Caco-2 (cell line): ENCODE results near the gene GJC3. TPM values are rescaled to one million over a fixed set of nuclear protein-coding genes. Genes with fewer than 3 reads are reported as not detected.

ENCODE experiments used
- Bru-seq: library from RNA; stranded (reverse); fragments of 400-500 nt; gene quantifications from one replicate; lab custom pipeline; 2021; lab: Mats Ljungman, UMichigan
- BruChase-seq, 2 experiments: library from RNA; stranded (reverse); fragments of 400-500 nt; gene quantifications; one replicate each; lab custom pipeline; 2021; lab: Mats Ljungman, UMichigan
- BruUV-seq: library from RNA; stranded (reverse); fragments of 400-500 nt; replicated peaks from 2 replicates; lab custom pipeline; 2021; lab: Mats Ljungman, UMichigan
- CTCF ChIA-PET: fragments of 300-600 bp; sonication (Branson Sonifier 250); formaldehyde crosslinking; loops from one replicate; lab custom pipeline; 2022; ENCODE audit warnings: antibody characterized with exemption; lab: Charles Lee
- POLR2A ChIA-PET: fragments of 300-600 bp; sonication (Branson Sonifier 250); formaldehyde crosslinking; loops from one replicate; lab custom pipeline; 2022; ENCODE audit warnings: antibody characterized with exemption; lab: Charles Lee
- DNase-seq, 2 experiments: peaks; one replicate each; pipeline versions ENCODE4 v3.0.0 to v3.0.0-alpha.2; 2020 to 2022
- H3K27me3 ChIP-seq: replicated peaks from 2 replicates; pipeline ENCODE4 v1.6.0; 2011; ENCODE audit warnings: low read length; ENCODE audit not compliant: control insufficient read depth, insufficient read depth
- H3K36me3 ChIP-seq: 2 replicates; pipeline ENCODE4 v1.5.1; 2011; ENCODE audit warnings: low read length; ENCODE audit not compliant: control insufficient read depth, insufficient read depth
- H3K4me1 ChIP-seq: fragments of 250-450 bp; sonication (Bioruptor Pico); 2 replicates; pipeline ENCODE4 v1.5.1; 2020; ENCODE audit warnings: mild to moderate bottlenecking
- H3K4me3 ChIP-seq: 2 replicates; pipeline ENCODE4 v1.5.1; 2011; ENCODE audit warnings: low read depth, mild to moderate bottlenecking, control low read depth, low read length
- H3K9me3 ChIP-seq: fragments of 250-450 bp; sonication (Bioruptor Pico); 2 replicates; pipeline ENCODE4 v1.5.1; 2020; ENCODE audit warnings: mild to moderate bottlenecking, moderate library complexity
- H3K27ac Mint-ChIP-seq: one replicate; pipeline ENCODE4 v1.8.0; 2022; ENCODE audit warnings: mixed read lengths; ENCODE audit not compliant: unreplicated experiment
- H3K27me3 Mint-ChIP-seq: one replicate; pipeline ENCODE4 v1.8.0; 2022; ENCODE audit warnings: mixed read lengths; ENCODE audit not compliant: insufficient read depth, unreplicated experiment
- H3K36me3 Mint-ChIP-seq: one replicate; pipeline ENCODE4 v1.8.0; 2022; ENCODE audit warnings: mild to moderate bottlenecking, mixed read lengths; ENCODE audit not compliant: insufficient read depth, unreplicated experiment
- H3K4me1 Mint-ChIP-seq: one replicate; pipeline ENCODE4 v1.8.0; 2022; ENCODE audit warnings: low read depth, mixed read lengths; ENCODE audit not compliant: unreplicated experiment
- H3K4me3 Mint-ChIP-seq: one replicate; pipeline ENCODE4 v1.8.0; 2022; ENCODE audit warnings: mild to moderate bottlenecking, moderate library complexity, mixed read lengths; ENCODE audit not compliant: unreplicated experiment
- H3K9me3 Mint-ChIP-seq: one replicate; pipeline ENCODE4 v1.8.0; 2022; ENCODE audit warnings: mixed read lengths; ENCODE audit not compliant: unreplicated experiment
- CTCF ChIP-seq, 2 experiments: fragments of 200-600 bp in 1 of 2; IDR thresholded peaks; 1 replicate in 1 of 2; 2 replicates in 1 of 2; pipeline versions ENCODE4 v1.5.1 to v1.8.0; 2011 to 2022; ENCODE audit warnings: antibody characterized with exemption in 1 of 2, control low read depth in 1 of 2, inconsistent platforms in 1 of 2, low read depth in 1 of 2, low read length in 1 of 2, mild to moderate bottlenecking in 1 of 2, moderate library complexity in 1 of 2; ENCODE audit not compliant: insufficient read depth in 1 of 2, severe bottlenecking in 1 of 2, unreplicated experiment in 1 of 2
- intact Hi-C: fragments of 100-400 bp; cut with micrococcal nuclease; formaldehyde crosslinking; loops from one replicate; pipeline ENCODE4 v1.10.0; 2022; ENCODE audit not compliant: unreplicated experiment
- long read RNA-seq: library from polyadenylated mRNA; stranded (forward); transcript quantifications from one replicate; pipeline ENCODE4 v2.0.0, GENCODE V29; 2022
- total RNA-seq: library from RNA; stranded (reverse); gene quantifications from 2 replicates; pipeline ENCODE4 v1.2.3, GENCODE V29; 2022

The GJC3 gene
- 0.27 TPM in 1 of 2 replicates, not detected in the other for total RNA-seq
- Bru-seq, nascent RNA, result percentile 17 among the genes with signal in this experiment
- percentile 10 among the genes with signal in this experiment for BruChase-seq, experiment 1, labeled RNA remaining after a 2-hour chase
- BruChase-seq, experiment 2, labeled RNA remaining after a 6-hour chase, result percentile 11 among the genes with signal in this experiment
- long read RNA-seq, result 0 reads

DNA sequence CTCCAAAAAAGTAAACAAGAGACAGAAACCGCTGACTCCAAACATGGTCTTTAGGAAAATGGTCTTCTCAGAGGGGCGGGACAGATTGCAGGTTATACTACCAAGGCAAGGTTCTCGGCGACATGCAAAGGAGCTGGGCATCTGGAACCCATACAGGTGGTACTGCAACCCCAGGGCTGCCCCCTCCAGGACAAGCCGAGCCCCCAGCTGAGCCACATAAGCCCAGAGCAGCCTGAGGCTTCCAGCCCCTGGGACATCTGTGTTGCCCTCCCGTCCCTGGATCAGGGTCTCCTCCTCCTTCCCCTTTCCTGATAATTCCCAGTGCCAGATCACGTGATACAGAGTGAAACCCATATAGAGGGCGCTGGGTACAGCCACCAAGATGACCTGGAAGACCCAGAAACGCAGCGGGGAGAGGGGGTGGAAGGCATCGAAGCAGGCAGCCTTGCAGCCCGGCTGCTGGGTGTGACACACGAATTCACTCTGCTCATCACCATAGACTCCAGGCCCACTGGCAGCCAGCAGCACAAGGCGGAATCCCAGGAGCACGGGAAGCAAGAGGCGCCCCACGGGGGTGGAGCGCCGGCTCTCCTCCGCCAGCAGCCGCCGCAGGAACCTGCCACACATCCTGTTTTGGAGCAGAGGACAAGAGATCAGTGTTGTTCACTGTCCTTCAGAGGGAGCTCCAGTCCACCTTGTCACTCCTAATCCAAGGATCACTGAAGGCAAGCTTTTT, at the start of gene GJC3:
GJC3 (minus strand) TSS at position 627 of the 736 bp plus-strand sequence; CDS start at position 627, 0 bp downstream.
- no peaks in the 10 kb centered on the region for H3K4me1 ChIP-seq
- peak within 1 kb of the TSS; percentile 75 for H3K4me3 Mint-ChIP-seq
- no peaks in the 10 kb centered on the region for H3K9me3 ChIP-seq
- no peak within 1 kb of the TSS for H3K27ac Mint-ChIP-seq
- H3K36me3 Mint-ChIP-seq, result no peaks in the 10 kb centered on the region
- peak; percentile 67 to 70 for DNase-seq
- no peaks in the 10 kb centered on the region for H3K4me1 Mint-ChIP-seq
- POLR2A ChIA-PET, result interaction anchor here (0.6 to 1.0 kb wide), 3 partner anchors 10 to 1544 kb away, joined by 3 to 4 read pairs (median 4); partner anchors contain the start of gene TRIM4
- H3K27me3 Mint-ChIP-seq, result peaks cover 23% of the 10 kb centered on the region
- no peaks in the 10 kb centered on the region for H3K27me3 ChIP-seq
- H3K4me3 ChIP-seq, result peak within 1 kb of the TSS; percentile 37
- no TSS peak for BruUV-seq
- CTCF ChIA-PET, result interaction anchor here (0.5 to 1.3 kb wide), 6 partner anchors 9 to 114 kb away, joined by 3 to 9 read pairs (median 4); partner anchors contain the start of gene TRIM4
- peak; percentile 23 to 51 for TF ChIP-seq CTCF (IDR thresholded peaks at IDR 0.05; ENCODE audit: insufficient read depth in 1 of 2, low read depth in 1 of 2, low read length in 1 of 2, severe bottlenecking in 1 of 2, unreplicated experiment in 1 of 2)
- H3K9me3 Mint-ChIP-seq, result no peaks in the 10 kb centered on the region
- no peaks in the 10 kb centered on the region for H3K36me3 ChIP-seq
- intact Hi-C loops, result loop anchor here (1.0 kb wide), 1 partner anchor 61 kb away; no protein-coding TSS in a partner anchor

DNA sequence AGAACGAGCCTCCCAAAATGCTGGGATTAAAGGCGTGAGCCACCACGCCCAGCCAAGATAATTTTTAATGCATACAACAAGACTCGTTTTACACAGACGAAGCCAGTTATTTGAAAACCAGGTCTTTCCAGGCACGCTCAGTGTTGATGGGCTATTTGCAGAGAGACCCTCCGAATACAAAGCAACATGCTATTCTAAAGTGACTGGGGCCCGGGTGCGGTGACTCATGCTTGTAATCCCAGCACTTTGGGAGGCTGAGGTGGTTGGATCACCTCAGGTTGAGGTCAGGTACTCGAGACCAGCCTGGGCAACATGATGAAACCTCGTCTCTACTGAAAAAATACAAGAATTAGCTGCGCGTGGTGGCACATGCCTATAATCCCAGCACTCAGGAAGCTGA, 47.2 kb upstream of the GJC3 start:
- ChIA-PET POLR2A (no interaction called here), CTCF (interaction anchor here (0.6 kb wide), 1 partner anchor 9 kb away, joined by 3 read pairs; no protein-coding TSS in a partner anchor)
- DNase-seq, result no peak
- Histone ChIP-seq H3K27me3 (no peaks in the 10 kb centered on the region), H3K36me3 (no peaks in the 10 kb centered on the region), H3K4me1 (0 out of 2 replicates have a peak, but pooled peaks cover 6% of the 10 kb centered on the region), H3K4me3 (no peak overlapping the region), H3K9me3 (no peaks in the 10 kb centered on the region)
- no TSS peak for BruUV-seq
- peaks cover 10% of the 10 kb centered on the region for H3K27me3 Mint-ChIP-seq
- no peaks in the 10 kb centered on the region for H3K9me3 Mint-ChIP-seq
- no peak overlapping the region for H3K27ac Mint-ChIP-seq
- intact Hi-C loops, result no loop called here
- no peak overlapping the region for H3K4me3 Mint-ChIP-seq
- peaks cover 6% of the 10 kb centered on the region for H3K36me3 Mint-ChIP-seq
- peaks cover 9% of the 10 kb centered on the region for H3K4me1 Mint-ChIP-seq
- no peak for TF ChIP-seq CTCF (IDR thresholded peaks at IDR 0.05; ENCODE audit: insufficient read depth in 1 of 2, low read depth in 1 of 2, low read length in 1 of 2, severe bottlenecking in 1 of 2, unreplicated experiment in 1 of 2)

DNA sequence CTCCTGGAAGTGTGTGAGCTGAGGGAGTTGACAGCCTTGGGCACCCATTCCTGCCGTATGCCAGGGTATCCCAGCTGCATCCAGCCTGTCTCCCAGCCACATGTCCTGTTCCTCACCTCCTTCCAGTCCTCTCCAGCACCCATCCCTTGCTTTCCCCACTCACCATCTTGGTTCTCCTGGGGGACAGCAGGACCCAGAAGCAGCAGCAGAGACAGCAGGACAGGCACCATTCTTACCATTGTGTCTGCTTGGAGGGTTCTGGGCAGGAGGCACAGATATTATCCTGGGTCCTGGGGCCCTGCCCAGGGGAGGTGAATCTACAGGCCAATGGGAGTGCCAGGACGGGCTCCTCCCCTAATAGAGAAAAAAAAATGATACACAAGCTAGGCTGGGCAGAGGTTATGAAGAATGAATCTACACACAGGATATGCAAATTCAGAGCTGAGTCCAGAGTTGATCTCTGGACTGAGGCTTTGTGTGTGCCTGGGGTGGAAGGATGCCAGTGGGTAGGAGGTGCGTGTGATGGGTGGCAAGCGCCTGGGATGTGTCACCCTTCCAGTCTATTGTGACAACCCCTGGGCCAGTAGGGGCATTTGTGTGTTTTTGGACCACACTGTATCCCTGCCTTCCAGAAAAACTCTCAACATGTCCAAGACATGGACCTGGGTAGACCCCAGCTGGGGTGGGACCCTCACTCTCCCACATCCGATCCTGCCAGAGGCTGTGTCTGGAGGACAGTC, 46.5 kb upstream of the GJC3 start, which contains the start of gene AZGP1:
AZGP1 (minus strand) TSS at position 250 of the 740 bp plus-strand sequence; CDS start at position 239, 11 bp downstream.
- Mint-ChIP-seq H3K27me3 (peaks cover 8% of the 10 kb centered on the region), H3K27ac (no peak within 1 kb of the TSS), H3K9me3 (no peaks in the 10 kb centered on the region), H3K4me3 (no peak within 1 kb of the TSS), H3K4me1 (peaks cover 9% of the 10 kb centered on the region), H3K36me3 (peaks cover 6% of the 10 kb centered on the region)
- TF ChIP-seq CTCF (IDR thresholded peaks at IDR 0.05; ENCODE audit: insufficient read depth in 1 of 2, low read depth in 1 of 2, low read length in 1 of 2, severe bottlenecking in 1 of 2, unreplicated experiment in 1 of 2), result no peak
- intact Hi-C loops, result no loop called here
- Histone ChIP-seq H3K27me3 (no peaks in the 10 kb centered on the region), H3K36me3 (no peaks in the 10 kb centered on the region), H3K4me1 (0 out of 2 replicates have a peak, but pooled peaks cover 6% of the 10 kb centered on the region), H3K4me3 (no peak within 1 kb of the TSS), H3K9me3 (no peaks in the 10 kb centered on the region)
- ChIA-PET CTCF (interaction anchor here (0.6 kb wide), 1 partner anchor 8 kb away, joined by 3 read pairs; no protein-coding TSS in a partner anchor), POLR2A (no interaction called here)
- no peak for DNase-seq
- no TSS peak for BruUV-seq
